Neural crest cell (in vitro differentiated cells): Measurements from ENCODE around the gene DCTPP1. TPM values are rescaled to one million over a fixed set of nuclear protein-coding genes. Genes with fewer than 3 reads are reported as not detected.
"Not testable (repeated sequence)": the region's sequence is repeated elsewhere in the genome, so short reads cannot be mapped to it uniquely, and the experiment has no call there.

ENCODE experiments used
- DNase-seq: peaks from one replicate; pipeline ENCODE4 v3.0.0; 2021; ENCODE audit warnings: low read depth, mixed read lengths, low spot score
- H3K27ac Mint-ChIP-seq: one replicate; pipeline ENCODE4 v1.8.0; 2021; ENCODE audit warnings: mild to moderate bottlenecking, mixed read lengths; ENCODE audit not compliant: unreplicated experiment
- H3K27me3 Mint-ChIP-seq: 2 replicates; pipeline ENCODE4 v1.8.0; 2021; ENCODE audit warnings: low read depth, mild to moderate bottlenecking, mixed read lengths
- H3K36me3 Mint-ChIP-seq: 2 replicates; pipeline ENCODE4 v1.8.0; 2021; ENCODE audit warnings: low read depth, mild to moderate bottlenecking, mixed read lengths
- H3K4me1 Mint-ChIP-seq: 2 replicates; pipeline ENCODE4 v1.8.0; 2021; ENCODE audit warnings: mixed read lengths
- H3K4me3 Mint-ChIP-seq: one replicate; pipeline ENCODE4 v1.8.0; 2021; ENCODE audit warnings: mild to moderate bottlenecking, mixed read lengths
- H3K9me3 Mint-ChIP-seq: 2 replicates; pipeline ENCODE4 v1.8.0; 2021; ENCODE audit warnings: mixed read lengths
- CTCF ChIP-seq: fragments of 200-600 bp; sonication (generic); conservative IDR thresholded peaks from 2 replicates; pipeline ENCODE4 v1.5.0; 2021; ENCODE audit warnings: antibody characterized with exemption, mild to moderate bottlenecking
- total RNA-seq: library from RNA; stranded (reverse); gene quantifications from 2 replicates; pipeline ENCODE4 v1.2.1, GENCODE V29; 2021

The DCTPP1 gene
- total RNA-seq, 1 donor from 2014 or later, result 94.3 TPM

DNA sequence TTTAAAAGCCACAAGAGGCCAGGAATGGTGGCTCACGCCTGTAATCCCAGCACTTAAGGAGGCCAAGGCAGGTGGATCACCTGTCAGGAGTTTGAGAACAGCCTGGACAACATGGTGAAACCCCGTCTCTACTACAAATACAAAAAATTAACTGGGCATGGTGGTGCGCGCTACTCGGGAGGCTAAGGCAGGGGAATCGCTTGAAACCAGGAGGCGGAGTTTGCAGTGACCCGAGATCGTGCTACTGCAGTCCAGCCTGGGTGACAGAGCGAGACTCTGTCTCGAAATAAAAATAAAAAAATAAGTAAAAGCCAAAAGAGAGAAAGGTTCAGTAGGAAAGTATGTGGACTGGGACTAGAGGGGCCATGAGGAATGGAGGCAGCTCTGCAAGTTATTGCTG is 29.6 kb upstream of the DCTPP1 start:
- no peak overlapping the region for H3K4me3 Mint-ChIP-seq

DNA sequence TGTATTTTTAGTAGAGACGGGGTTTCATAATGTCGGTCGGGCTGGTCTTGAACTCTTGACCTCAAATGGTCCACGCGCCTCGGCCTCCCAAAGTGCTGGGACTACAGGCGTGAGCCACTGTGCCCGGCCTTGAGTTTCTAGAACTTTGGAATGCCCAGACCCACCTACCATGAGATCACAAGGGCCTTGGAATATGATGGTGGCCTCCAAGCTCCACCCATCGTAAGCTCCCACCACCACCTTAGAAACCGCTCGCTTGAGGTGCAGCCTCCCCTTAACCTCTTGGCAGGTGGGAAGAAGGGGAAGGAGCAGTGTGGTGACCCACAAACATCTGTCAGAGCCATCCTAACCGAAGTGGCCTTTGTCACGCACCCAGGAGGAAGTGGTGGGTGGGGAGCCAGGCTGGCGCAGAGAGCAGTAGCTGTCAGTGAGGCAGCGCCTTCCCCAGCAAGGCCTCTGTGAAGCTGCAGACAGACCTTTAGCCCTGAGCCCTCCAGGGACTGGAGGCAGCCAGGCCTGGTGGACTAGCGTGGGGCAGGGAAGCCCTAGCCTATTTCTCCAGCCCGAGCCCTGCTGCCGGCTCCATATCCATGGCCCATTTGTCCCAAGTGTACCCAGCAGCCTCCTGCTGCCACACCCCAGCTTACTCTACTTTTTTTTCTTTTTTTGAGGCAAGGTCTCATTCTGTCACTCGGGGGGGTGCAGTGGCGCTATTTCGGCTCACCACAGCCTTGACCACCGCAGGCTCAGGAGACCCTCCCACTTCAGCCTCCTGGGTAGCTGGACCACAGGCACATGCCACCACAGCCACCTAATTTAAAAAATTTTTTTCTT is 28.9 kb upstream of the DCTPP1 start:
- Mint-ChIP-seq H3K36me3 (no peaks in the 10 kb centered on the region), H3K4me1 (no peaks in the 10 kb centered on the region), H3K27me3 (peaks cover 5% of the 10 kb centered on the region), H3K9me3 (no peaks in the 10 kb centered on the region), H3K4me3 (no peak overlapping the region), H3K27ac (no peak overlapping the region)
- no peak for DNase-seq
- TF ChIP-seq CTCF, result no peak

More for the DNA sequence above, 29.6 kb upstream of the DCTPP1 start:
- TF ChIP-seq CTCF, result no peak
- H3K36me3 Mint-ChIP-seq, result no peaks in the 10 kb centered on the region
- H3K9me3 Mint-ChIP-seq, result no peaks in the 10 kb centered on the region
- no peak overlapping the region for H3K27ac Mint-ChIP-seq
- no peaks in the 10 kb centered on the region for H3K4me1 Mint-ChIP-seq
- no peak for DNase-seq
- peaks cover 4% of the 10 kb centered on the region for H3K27me3 Mint-ChIP-seq

DNA sequence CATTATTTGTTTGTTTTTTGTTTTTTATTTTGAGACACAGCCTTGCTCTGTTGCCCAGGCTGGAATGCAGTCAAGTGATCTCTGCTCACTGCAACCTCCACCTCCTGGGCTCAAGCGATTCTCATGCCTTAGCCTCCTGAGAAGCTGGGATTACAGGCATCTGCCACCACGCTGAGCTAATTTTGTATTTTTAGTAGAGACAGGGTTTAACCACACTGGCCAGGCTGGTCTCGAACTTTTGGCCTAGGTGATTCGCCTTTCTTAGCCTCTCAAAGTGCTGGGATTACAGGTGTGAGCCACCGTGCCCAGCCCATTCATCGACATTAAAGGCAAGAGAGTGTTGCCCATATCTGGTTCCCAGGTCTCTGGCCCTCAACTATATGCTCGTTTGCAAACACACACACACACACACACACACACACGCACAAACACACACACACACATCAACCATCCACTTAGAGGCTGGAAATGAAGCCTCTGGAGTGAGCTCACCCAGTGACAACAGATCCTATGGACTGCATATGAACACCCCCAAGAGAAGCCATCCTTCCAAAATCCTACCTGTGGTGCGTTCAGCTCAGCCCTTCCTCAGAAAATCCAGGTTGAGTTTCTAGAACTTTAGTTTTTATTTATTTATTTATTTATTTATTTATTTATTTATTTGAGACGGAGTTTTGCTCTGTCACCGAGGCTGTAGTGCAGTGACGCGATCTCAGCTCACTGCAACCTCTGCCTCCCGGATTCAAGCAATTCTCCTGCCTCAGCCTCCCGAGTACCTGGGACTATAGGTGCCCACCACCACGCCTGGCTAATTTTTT is 28.1 kb upstream of the DCTPP1 start:
- H3K27me3 Mint-ChIP-seq, result peaks cover 5% of the 10 kb centered on the region
- H3K4me1 Mint-ChIP-seq, result no peaks in the 10 kb centered on the region
- no peak for DNase-seq
- no peaks in the 10 kb centered on the region for H3K9me3 Mint-ChIP-seq
- no peak overlapping the region for H3K27ac Mint-ChIP-seq
- H3K36me3 Mint-ChIP-seq, result no peaks in the 10 kb centered on the region
- no peak for TF ChIP-seq CTCF
- no peak overlapping the region for H3K4me3 Mint-ChIP-seq

DNA sequence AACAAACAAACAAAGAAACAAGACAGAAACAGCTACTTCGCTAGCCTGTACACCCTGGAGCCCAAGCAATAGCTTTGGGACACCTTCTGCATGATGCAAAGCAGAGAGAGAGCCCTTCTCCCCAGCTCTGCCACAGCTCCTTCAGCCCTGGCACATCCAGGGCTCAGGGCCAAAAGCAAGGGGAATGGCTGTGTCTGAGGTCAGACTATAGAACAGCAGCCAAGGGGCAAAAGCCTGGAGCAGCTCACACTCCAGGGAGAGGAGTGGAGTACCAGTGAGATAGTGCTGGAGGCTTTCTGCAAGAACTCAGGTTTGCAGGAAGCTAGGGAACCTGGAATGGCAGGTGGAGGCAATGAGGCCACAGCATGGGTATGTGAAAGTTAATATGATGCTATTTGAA is 27.4 kb upstream of the DCTPP1 start:
- no peaks in the 10 kb centered on the region for H3K4me1 Mint-ChIP-seq
- DNase-seq, result no peak
- TF ChIP-seq CTCF, result no peak
- no peaks in the 10 kb centered on the region for H3K9me3 Mint-ChIP-seq
- H3K27me3 Mint-ChIP-seq, result peaks cover 5% of the 10 kb centered on the region
- H3K27ac Mint-ChIP-seq, result no peak overlapping the region
- no peak overlapping the region for H3K4me3 Mint-ChIP-seq
- H3K36me3 Mint-ChIP-seq, result no peaks in the 10 kb centered on the region

DNA sequence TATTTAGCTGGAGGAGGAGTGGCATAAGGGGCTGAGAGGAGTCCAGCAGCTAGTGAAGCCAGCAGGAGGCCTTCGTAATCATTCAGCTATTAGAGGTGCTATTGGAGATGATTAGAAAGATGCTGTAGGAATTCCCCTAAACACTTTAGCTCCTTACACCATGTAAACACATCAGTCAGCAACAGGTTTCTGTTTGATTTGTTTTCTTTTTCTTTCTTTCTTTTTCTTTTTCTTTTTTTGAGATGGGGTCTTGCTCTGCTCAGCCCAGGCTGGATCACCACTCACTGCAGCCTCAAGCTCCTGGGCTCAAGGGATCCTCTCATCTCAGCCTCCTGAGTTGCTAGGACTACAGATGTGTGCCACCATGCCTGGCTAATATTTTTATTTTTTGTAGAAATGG is 26.5 kb upstream of the DCTPP1 start:
- TF ChIP-seq CTCF, result no peak
- H3K27me3 Mint-ChIP-seq, result peaks cover 5% of the 10 kb centered on the region
- no peaks in the 10 kb centered on the region for H3K9me3 Mint-ChIP-seq
- H3K27ac Mint-ChIP-seq, result peak overlapping the region; percentile 47
- H3K36me3 Mint-ChIP-seq, result no peaks in the 10 kb centered on the region
- no peaks in the 10 kb centered on the region for H3K4me1 Mint-ChIP-seq
- no peak overlapping the region for H3K4me3 Mint-ChIP-seq
- no peak for DNase-seq

GRCh38 chr16:30452709-30453580 is 23.1 kb upstream of the DCTPP1 start:
- H3K27me3 Mint-ChIP-seq, H3K4me1 Mint-ChIP-seq, H3K9me3 Mint-ChIP-seq, H3K36me3 Mint-ChIP-seq, DNase-seq, H3K4me3 Mint-ChIP-seq, H3K27ac Mint-ChIP-seq: not testable (repeated sequence)
